ENCODE measurements around the gene ZNF888. TPM values are rescaled to one million over a fixed set of nuclear protein-coding genes. Genes with fewer than 3 reads are reported as not detected.
"Not testable (repeated sequence)": the region's sequence is repeated elsewhere in the genome, so short reads cannot be mapped to it uniquely, and the experiment has no call there.

The ZNF888 gene
- total RNA-seq, result 4.1 and 5.2 TPM in 2 replicates

- DNase-seq (ENCODE audit: low read depth in 2 of 2), result peak; percentile 78 to 91
Measured at GRCh38 chr19:52922841-52923777, at the start of gene ZNF888. ZNF888 (minus strand) TSS chr19:52923428; CDS start chr19:52917873, 5,555 bp downstream.

GRCh38 chr19:52967772-52968171, 44.5 kb upstream of the ZNF888 start:
- no peak for DNase-seq (ENCODE audit: low read depth in 2 of 2)

DNA sequence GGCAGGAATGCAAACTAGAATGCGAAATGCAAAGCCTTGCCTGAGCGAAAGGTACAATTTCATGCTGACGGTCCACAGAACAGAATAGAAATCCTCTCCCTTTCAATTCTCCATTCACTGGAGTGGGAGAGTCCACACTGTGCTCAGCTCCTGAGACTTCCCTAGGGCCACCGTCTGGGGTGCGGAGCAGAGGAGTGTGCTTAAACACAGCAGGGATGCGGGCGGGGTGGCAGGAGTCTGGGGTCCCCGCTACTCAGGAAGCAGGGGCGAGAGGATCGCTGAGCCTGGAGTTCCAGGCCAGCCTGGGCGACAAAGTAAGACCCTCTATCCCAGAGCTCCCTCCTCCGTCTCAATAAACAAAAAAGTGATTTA, 40.0 kb upstream of the ZNF888 start:
- peak in 1 of 2 donors; percentile 23 for DNase-seq (ENCODE audit: low read depth in 2 of 2)

DNA sequence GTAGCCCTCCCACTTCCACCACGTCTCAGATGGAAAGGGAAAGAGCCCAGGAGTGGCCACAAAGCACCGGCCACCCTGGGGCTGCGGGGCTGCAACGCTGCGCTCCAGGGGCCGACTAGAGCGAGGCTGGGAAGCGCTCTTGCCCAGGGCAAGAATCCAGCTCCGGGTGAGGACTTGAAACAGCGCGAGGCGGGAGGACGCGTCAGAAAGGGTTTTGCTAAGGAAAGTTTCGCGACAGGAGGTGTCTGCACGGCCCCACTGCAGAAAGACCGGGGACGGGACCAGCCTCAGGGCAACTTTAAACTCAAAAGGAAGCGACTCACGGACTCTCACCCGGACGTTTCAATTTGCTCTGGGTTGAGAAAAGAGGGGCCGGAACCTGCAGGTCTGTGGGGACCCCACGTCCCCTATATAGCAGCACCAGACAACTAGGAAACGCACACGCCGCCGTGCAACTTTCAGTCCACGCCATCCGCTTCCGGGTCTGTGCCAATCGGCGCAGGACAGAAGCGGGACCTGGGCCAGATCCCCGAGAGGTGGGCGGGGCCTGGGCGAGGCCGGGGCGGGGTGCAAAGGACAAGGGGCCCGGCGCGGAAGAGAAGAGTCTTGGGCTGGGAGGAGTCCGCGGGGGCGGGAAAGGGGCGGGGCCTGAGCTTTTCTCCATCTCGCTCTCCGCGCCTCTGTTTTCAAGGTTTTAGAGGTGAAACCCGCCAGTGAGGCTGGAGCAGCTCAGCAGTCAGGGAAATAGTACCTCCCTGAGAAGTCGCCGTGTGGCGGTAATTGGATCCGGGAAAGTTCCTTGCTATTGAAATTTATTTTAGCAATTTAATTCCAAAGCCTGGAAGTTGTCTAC, 39.4 kb upstream of the ZNF888 start, which contains the start of gene ZNF816:
ZNF816 (minus strand) TSS at position 488 of the 853 bp plus-strand sequence. CDS start 6,792 bp downstream, outside the sequence.
- DNase-seq (ENCODE audit: low read depth in 2 of 2), result peak; percentile 82 to 94

GRCh38 chr19:52961981-52962380, 38.8 kb upstream of the ZNF888 start:
- DNase-seq (ENCODE audit: low read depth in 2 of 2), result no peak

GRCh38 chr19:52959613-52960295, 36.5 kb upstream of the ZNF888 start:
- no peak for DNase-seq (ENCODE audit: low read depth in 2 of 2)

GRCh38 chr19:52957591-52957990, 34.4 kb upstream of the ZNF888 start:
- no peak for DNase-seq (ENCODE audit: low read depth in 2 of 2)

- DNase-seq (ENCODE audit: low read depth in 2 of 2), result no peak
Measured at GRCh38 chr19:52956917-52957316, 33.7 kb upstream of the ZNF888 start.

GRCh38 chr19:52949422-52949821, 26.2 kb upstream of the ZNF888 start:
- DNase-seq (ENCODE audit: low read depth in 2 of 2), result no peak

- no peak for DNase-seq (ENCODE audit: low read depth in 2 of 2)
Measured at GRCh38 chr19:52948025-52948770, 25.0 kb upstream of the ZNF888 start.

- peak in 1 of 2 donors; percentile 18 for DNase-seq (ENCODE audit: low read depth in 2 of 2)
Measured at GRCh38 chr19:52946322-52947310, 23.4 kb upstream of the ZNF888 start.

GRCh38 chr19:52945652-52946321, 22.6 kb upstream of the ZNF888 start:
- no peak for DNase-seq (ENCODE audit: low read depth in 2 of 2)

DNA sequence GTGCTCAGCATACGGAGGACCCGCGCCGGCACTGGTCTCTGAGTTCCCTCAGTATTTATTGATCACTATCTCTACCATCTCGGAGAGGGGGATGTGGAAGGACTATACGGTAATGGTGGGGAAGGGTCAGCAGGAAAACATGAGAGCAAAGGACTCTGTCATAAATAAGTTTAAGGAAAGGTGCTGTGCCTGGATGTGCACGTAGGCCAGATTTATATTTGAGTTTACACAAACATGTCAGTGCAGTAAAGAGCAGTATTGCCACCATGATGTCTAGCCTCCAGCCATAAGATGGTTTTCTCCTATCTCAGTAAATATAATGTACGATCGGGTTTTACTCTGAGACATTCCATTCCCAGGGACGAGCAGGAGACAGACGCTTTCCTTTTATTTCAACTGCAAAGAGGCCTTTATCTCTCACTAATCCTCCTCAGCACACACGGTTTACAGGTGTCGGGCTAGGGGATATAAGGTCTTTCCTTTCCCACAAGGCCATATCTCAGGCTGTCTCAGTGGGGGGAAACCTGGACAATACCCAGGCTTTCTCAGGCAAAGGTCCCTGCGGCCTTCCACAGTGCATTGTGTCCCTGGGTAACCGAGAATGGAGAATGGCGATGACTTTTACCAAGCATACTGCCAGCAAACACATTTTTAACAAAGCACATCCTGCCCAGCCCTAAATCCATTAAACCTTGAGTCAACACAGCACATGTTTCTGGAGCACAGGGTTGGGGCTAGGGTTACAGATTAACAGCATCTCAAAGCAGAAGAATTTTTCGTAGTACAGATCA, 21.7 kb upstream of the ZNF888 start:
- DNase-seq (ENCODE audit: low read depth in 2 of 2), result not testable (repeated sequence)

GRCh38 chr19:52943884-52944643, 20.8 kb upstream of the ZNF888 start:
- DNase-seq (ENCODE audit: low read depth in 2 of 2), result no peak

DNA sequence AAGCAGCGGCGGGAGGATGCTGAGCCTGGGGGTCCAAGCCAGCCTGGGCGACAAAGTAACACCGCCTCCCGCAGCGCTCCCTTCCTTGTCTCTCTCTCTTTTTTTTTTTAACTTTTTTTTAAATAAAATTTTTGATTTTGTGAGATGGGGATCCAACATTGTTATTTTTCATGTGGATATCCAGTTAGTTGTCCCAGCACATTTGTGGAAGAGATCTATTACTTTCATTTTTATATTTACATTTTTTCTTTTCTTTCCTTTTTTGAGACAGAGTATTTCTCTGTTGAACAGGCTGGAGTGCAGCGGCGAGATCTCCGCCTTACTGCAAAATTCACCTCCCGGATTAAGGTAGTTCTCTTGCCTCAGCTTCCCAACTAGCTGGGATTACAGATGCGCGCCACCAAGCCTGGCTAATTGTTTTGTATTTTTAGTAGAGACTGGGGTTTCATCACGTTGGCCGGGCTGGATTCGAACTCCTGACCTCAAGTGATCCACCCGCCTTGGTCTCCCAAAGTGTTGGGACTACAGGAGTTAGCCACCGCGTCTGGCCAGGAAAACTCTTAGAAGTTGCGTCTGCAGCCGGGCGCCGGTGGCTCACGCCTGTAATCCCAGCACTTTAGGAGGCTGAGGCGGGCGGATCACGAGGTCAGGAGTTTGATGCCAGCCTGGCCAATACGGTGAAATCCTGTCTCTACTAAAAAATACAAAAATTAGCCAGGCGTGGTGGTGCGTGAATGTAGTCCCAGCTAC, 20.1 kb upstream of the ZNF888 start:
- no peak for DNase-seq (ENCODE audit: low read depth in 2 of 2)

DNA sequence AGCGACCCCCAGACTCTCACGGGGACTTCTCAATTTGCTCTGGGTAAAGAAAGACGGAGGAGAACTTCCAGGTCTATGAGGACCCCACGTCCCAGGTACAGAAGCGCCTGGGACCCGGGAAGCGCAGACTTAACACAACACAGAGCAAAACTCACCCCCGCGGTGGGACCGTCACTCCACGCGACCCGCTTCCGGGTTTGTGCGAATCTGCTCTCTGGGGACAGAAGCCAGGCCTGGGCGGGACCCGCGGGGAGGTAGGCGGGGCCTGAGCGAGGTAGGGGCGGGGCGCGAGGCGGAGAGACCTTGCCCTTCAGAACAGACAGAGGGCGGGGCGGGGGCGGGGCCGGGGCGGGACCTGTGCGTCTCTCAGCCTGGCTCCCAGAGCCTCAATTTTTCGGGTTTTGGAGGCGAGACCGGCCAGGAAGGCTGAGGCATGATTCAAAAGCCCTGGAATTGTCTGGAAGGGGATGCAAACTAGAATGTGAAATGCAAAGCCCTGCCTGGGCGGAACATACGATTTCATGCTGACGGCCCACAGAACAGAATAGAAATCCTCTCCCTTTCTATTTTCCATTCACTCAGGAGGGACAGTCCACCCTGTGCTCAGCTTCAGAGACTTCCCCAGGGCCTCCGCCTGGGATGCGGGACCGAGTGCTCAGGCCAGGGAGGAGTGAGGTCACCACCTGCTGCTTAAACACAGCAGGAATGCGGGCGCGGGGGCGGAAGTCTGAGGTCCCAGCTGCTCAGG, 19.3 kb upstream of the ZNF888 start:
- DNase-seq (ENCODE audit: low read depth in 2 of 2), result peak; percentile 82 to 86

All from lung microvascular endothelial cell (primary cell).